Iris pigment epithelial cell (primary cell): Measurements from ENCODE around the gene PROSER3.
"Not testable (repeated sequence)": the region's sequence is repeated elsewhere in the genome, so short reads cannot be mapped to it uniquely, and the experiment has no call there.

Source experiments
- DNase-seq: peaks from one replicate; pipeline ENCODE4 v3.0.0-alpha.2; 2011; ENCODE audit warnings: low read depth

The PROSER3 gene

DNA sequence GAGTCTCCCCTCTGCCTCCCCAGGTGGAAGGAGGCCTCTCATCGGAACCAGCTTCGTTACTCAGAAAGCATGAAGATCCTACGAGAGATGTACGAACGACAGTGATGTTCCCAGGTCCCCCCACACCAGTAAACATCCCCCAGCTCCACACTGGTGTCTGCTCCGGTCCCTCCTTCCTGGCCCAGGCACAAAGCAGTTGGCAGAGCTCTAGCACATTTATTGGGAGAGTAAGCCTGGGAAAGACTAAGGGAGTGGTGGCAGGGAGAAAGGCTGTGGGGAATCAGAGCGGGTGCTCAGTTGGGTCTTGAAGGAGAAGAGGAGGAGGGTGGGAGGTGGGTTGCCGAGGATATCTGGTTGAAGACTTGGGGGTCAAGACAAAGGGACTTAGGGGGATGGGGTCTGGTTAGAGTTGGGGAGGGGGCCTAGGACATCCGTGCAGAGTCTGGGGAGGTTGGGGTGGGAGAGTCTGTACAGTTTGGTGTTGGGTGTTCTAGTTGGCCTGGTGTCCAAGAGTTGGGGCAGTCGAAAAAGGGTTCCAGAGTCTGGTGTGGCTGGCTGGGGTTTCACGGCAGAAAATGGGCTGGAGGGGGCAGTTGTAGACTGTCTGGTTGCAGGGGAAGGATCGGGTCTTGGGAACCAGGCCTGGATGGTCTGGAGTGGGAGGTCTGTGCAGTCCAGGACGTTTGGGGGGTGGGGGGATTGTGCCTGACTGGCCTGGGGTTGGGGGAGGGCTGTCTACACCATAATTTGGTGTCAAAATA is 3.4 kb upstream of the PROSER3 start:
- no peak for DNase-seq

DNA sequence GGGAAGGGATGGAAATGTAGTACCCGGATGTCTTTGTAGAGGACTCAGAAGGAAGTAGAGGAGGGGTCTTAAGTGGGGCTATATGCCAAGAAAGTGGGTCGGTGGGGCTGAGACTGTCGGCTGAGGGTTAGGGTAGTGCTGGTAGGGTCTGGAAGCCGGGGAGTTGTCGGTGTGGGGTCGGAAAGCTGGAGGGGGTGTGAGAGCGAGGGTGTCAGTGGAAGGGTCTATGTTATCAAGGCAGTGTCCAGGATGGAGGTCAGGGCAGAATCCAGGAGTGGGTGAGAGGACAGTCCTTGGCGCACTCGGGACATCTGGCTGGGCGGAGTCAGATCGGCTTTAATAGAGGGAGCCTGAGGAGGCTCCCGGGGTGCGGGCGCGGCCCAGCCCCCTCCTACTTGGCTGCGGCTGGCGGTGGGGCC is 2.8 kb upstream of the PROSER3 start:
- no peak for DNase-seq

DNA sequence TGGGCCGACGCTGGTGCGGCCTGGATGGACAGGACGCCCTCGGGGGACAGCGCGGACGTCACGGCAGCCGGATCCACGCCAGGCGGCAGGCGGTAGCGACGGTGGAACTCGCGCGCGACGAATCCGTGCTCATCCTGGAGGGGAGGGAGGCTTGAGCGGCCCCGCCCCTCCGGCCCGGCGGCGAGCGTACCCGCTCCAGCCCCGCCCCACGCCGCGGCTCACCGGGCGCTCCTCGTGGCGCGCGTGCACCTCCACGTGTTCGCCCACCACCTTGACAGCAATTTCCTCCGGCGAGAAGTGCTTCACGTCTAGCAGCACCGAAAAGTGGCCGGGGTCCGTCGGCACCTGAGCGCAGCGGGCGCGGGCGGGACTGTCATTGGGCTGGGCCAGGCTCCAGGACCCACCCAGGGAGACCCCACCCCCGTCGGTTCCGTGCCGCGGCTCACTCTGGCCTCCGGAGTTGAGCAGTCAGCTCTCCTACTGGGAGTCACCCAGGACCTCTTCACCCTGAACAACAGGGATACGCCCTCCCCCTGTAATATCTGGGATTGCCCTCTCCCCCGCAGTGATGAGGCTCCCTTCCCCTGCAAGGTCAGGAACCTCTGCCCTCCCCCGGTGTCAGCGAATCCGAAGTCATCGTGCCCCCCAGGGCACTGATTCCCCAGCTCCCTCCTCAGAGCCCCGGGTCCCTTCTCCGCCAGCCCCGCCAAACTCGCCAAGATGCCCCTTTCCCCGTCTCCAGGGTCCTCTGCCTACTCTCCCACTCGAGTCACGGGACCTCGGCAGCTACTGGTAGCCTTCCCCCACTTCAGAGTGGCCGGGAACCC is 2.2 kb upstream of the PROSER3 start:
- peak; percentile 77 for DNase-seq

DNA sequence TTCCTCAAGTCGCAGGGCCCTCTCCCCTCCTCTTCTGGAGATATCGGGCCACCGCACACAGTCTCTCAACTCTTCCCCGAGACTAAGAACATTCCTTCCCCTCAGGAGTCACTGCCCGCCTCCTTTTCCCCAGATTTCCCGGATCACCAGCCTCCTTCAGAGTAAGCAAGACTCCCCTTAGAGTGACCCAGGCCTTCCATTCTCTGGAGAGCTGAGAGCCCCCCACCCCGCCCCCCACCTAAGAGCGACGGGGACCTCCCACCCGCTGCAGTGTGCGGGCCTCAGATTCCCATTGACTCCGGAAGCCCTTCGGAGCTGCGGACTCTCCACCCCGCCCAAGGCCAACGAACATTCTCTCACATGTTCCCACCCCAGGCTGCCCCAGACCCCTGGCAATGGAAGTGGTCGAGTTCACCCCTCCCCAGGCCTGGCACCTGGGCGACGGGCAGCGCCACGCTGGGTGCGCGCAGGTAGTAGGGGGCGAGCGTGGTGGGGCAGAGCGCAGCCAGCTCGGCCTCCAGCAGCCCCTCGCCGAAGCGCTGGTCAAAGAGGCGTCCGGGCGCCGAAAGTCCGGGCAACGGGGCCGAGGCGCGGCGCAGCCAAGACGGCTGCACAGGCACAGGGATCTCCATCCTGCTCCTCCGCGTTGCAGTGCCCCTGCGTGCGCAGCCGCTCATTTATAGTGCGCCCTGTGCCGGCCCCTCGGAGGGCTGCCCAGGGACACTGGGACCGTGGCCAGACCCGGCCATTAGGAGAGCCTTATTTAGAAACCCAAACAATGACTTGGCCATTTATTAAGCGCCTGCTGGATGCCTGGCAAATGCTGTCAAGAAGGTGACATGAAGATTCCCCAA is 1.4 kb upstream of the PROSER3 start, which contains the start of gene HSPB6:
TSS of gene HSPB6 (minus strand) at position 653 of the 854 bp plus-strand sequence. CDS start at position 632, 21 bp downstream.
- DNase-seq = peak; percentile 55

DNA sequence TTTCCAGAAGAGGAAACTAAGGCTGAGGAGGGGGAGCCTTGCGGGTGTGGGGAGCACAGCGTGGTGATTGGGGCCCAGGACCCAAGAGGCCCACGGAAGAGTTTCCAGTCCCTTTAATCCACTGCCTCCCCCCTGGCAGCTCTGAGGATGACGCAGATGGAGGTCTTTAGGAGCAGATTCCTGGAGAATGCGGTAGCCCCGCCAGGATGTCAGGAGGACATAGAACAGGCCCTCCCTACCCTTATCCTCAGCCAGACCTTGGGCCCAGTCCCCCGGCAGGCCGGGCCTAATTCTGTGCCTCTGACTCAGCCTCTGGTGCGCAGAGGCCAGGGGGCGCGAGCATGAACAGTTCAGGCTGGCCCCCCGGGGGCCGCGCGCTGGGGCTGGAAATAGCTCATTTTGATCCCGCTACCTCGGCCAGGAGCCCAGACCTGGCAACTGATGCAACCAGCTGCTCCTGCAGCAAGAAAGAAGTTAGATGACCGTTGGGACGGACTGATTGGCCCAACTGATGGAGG is 686 bp upstream of the PROSER3 start:
- peak; percentile 90 for DNase-seq

DNA sequence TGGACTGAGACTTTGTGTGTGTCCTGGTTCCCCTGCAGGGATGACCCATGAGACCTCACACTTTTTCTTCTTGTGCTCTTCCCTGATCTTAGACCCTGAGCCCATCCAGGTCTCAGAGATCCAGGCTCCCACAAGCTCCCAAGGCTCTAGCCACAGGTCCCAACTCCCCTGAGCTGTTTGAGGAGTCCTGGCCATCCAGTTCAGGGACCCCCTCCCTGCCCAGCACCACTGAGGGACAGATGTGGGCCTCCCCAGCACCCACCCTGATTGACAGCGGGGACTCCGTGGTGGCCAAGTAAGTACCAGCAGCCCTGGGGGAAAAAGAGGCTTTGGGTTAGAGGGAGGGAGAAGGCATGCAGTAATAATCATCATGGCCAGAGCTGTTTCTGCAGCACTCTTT is 1.7 kb downstream of the PROSER3 start:
- DNase-seq = no peak

DNA sequence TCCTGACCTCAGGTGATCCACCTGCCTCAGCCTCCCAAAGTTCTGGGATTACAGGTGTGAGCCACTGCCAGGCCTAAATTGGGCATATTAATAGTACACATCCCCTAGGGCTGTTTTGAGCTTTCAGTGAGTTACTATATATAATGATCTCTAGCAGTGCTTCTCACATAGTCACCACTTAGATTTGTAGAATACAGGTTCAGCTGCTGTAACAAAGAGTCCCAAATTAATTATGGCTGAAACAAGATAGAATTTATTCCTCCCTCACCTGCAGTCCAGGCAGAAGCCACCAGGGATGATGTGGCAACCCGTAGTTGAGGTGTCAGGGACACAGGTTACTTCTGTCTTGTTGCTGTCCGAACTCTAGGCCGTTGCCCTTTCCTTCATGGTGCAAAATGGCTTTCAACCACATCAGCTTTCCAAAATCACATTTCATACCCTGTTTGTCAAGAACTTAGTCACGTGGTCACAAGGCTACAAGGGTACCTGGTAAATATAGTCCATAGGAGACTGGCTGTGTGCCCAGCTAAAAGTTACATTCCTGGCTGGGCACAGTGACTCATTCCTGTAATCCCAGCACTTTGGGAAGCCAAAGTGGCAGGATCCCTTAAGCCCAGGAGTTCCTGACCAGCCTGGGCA is 2.9 kb downstream of the PROSER3 start:
- DNase-seq = no peak

DNA sequence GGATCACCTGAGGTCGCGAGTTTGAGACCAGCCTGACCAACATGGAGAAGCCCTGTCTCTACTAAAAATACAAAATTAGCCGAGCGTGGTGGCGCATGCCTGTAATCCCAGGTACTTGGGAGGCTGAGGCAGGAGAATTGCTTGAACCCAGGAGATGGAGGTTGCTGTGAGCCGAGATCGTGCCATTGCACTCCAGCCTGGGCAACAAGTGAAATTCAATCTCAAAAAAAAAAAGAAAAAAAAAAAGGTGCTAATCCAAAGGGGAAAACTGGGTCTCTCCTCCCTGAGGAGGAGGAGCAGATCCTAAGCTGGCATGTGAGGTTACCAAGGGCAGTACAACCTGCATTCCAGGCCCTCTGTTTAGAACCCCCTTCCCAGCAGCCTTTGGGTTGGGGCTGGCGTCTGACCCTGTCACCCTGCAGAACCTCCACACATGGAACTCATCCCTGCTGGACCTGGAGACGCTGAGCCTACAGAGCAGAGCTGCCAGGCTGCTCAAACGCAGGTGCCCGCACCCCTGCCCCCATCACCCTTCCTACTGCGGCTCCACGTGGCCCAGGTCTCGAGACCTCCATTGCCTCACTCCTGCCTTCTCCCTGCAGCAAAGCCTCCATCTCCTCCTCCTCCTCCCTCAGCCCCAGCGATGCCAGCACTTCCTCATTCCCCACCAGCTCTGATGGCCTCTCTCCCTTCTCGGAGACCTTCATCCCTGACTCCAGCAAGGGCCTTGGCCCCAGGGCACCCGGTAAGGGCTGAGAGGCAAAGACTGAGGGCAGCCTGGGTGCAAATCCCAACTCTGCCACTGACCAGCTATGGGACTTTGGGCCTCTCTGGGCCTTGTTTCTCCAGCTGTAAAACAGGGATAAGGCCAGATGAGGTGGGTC is 6.7 kb downstream of the PROSER3 start:
- DNase-seq = no peak

DNA sequence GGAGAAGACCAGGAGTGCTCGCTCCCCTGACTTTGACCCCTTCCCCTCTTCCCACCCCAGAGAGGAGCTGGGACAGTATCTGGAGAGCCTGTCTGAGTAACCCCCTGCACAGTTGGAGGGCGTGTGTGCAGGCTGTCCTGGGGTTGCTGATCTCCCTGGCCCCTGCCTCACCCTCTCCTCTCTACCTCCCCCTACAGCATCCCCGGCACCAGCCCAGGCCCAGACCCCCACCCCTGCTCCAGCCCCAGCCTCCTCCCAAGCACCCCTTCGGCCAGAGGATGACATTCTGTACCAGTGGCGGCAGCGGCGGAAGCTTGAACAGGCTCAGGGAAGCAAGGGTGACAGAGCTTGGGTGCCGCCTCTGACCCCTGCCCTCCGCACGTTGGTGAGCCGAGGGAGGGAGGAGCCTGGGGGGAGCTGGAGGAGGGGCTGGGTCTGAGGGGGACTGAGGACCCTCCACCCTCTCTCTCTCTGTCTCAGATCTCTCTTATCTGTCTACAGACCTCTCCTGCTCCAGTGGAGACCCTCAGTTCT is 8.7 kb downstream of the PROSER3 start:
- DNase-seq = no peak

DNA sequence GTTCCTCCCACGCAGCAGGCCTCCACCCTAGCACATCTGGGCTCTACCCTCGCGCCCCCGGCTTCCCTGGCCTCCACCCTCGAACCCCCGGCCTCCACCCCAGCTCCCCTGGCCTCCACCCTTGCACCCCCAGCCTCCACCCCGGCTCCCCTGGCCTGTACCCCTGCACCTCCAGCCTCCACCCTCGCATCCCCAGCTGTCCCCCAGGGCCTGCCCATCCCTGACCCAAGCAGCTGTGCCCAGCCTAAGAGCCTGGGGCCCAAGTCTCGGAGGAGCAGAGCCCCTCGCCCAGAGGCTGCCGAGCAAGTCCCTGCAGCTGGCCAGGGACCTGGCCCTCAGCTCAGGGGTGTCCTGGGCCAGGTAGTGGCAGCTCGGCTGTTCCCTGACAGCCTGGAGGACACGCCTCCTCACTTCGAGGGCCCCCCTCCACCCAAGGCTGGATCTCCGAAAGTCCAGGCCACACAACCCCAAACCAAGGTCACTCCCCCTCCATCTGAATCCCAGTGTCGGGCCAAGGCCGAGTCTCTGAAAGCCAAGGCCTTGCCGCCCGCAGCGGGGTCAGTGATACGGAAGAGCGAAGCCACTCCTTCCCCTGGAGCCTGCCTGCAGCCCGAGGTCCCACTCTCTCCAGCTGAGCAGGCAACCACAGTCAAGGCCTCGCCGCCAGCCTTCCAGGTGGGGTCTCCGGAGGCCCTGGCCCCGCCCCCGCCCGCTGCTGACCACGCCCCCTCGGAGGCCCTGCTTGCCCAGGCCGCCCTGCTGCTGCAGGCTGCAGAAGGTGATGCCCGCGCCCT is 9.5 kb downstream of the PROSER3 start:
- no peak for DNase-seq

DNA sequence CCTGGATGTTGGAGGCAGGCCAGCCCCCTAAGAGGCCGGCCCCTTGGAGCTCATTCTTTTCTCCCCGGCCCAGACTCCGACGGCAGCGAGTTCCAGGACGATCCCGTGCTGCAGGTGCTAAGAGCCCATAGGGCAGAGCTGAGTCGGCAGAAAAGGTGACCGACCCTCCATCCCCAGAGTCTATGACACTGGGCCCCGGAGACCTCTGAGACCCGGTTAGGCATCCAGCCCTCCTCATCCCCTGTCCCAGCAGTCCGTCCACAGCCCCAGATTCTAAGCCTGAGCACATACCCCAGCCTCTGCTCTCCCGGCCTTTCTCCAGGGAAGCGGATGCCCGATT is 10.1 kb downstream of the PROSER3 start:
- DNase-seq = no peak

DNA sequence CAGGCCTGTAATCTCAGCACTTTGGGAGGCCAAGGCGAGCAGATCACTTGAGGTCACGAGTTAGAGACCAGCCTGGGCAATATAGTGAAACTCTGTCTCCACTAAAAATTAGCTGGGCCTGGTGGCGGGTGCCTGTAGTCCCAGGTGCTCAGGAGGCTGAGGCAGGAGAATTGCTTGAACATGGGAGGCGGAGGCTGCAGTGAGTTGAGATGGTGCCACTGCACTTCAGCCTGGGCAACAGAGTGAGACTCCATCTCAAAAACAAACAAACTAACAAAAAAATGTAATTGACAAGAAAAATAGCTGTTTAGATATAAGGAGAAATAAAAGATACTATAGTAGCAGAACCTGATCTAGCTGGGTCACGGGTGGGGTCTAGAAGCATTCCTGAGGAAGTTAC is 14.4 kb downstream of the PROSER3 start:
- not testable (repeated sequence) for DNase-seq

DNA sequence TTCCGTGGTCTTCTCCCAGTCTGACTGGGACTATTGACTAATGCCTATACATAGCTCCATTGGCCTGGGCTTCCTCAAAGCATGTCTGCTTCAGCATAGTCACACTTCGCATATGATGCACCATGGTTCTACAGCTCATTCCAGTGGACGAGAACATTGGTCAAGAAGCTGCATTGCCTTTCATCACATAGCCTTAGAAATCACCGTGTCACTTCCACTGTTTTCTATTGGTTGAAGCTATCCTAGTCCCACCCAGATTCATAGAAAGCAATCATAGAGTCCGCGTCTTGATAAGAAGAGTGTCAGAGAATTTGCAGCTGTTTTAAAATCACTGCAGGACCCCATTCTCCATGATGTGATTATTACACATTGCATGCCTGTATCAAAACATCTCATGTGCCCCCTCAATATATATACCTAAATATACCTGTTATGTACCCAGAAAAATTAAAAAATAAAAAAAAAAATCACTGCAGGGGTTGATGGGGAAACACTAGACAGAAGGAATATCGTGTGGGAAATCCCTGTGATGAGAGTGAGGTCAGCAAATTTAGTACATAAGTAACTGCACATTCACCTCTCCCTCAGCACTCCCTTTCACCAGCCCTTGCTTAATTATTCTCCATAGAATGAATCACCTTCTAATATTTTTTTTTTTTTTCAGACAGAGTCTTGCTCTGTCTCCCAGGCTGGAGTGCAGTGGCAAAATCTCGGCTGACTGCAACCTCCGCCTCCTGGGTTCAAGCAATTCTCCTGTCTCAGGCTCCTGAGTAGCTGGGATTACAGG is 15.2 kb downstream of the PROSER3 start:
- no peak for DNase-seq

DNA sequence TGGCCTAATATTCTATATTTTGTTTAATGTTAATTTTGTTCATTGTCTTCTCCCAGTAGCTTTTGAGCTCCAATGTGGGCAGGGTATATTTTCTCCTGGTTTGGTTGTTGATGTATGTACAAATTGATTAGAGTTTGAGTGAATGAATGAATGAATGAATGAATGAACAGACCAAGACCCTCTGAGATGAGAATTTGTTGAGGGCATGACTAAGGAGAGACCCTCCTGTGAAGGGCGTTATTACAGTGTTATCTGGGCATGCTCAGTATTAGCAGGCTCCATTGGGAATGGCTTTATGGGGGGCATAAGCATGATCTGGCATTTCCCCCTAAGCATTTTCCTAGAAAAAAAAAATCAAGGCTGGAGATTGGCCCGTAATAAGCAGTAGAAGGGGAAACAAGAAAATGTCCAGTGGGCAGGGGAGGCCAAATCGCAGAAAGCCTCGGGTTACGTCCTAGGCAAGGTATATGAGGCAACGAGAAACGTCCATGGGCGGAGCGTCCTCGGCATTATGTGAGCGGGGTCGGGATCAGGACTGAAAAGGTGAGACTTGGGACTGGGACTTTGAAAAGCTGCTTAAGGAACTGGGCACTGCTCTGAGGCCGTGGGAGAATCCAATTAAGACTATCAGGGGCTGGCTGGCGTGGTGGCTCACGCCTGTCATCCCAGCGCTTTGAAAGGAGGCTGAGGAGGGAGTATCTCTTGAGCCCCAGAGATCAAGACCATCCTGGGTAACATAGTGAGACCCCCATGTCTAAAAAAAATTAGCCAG is 16.5 kb downstream of the PROSER3 start:
- no peak for DNase-seq

DNA sequence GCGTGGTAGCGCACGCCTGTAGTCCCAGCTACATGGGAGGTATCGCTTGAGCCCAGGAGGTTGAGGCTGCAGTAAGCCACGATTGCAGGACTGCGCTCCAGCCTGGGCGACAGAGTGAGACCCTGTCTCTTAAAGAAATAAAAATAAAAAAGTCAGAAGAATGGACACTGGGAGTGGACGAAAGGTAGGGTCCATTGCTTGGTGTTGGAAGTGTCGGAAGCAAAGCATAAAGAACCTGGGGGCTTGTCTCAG is 17.0 kb downstream of the PROSER3 start:
- no peak for DNase-seq

DNA sequence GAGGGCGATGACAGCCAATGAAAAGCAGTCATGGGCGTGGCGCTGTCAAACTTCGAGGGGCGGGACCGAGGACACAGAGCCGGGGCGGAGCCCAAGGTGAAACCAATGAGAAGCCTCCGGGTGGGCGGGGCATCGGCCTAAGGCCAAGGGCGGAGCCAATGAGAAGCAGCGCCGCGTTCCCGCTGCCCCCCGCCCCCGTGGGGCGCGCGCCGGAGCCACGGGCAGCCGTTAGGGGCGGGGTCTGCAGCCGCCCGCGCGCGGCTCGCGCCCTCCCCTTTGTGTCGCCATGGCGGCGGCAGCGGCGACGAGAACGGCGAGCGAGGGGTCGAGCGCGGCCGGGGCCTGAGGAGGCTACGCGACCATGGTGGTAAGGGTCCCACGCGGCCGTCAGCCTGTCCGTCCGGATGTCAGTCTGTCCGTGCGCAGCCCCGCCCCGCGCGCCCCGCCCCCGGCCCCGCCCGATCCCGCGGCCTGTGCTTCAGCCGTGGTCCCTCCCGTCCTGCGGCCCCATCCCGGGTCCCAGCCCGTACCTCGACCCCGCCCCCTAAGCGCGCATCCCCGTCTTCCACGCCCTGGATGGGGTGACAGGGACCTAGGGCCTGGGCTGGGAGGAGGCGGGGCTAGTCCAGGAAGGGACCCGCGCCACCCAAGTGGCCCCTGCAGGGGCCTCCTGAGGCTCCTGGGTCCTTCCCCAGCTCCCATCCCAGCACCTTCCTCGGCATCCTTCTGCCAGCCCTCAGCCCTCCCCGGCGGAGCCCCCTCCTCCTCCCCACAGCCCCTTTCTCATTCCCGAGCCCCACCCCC is 17.5 kb downstream of the PROSER3 start, which contains the start of gene ARHGAP33:
TSS of gene ARHGAP33 (plus strand) at position 267 of the 804 bp plus-strand sequence. CDS start at position 362, 95 bp downstream.
- peak; percentile 94 for DNase-seq

DNA sequence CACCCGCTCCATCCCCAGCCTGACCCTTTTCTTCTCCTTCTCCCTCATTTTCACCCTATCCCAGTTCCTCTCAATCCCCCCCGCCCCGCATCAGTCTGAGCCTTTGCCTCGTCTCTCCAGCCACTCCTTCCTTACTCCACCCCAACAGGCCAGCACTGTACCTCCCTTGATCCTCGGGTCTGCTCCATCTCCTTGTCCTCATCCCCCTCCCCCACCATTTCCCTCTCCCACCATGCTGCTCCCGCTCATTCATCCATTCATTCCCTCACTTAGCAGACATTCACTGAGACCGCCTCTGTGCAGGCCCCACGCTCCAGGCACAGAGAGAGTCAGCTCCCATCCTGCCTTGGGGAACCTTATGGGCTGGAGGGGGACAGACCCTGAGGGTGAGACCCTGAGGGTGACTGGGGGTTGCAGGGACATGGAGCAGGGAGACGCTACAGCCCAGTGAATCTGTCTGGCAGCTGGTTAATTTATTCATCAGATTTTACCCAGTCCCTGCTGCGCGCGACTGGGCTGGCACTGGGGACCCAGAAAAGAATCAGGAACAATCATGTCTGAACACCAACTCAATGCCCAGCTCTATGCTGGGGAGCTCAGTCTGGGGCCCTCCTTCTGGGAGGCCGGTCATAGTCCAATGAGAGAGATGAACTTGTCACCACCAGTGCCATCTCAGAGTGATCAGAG is 18.3 kb downstream of the PROSER3 start:
- no peak for DNase-seq
